Smooth muscle cell (in vitro differentiated cells): ENCODE data around the gene AVPI1. TPM values are rescaled to one million over a fixed set of nuclear protein-coding genes. Genes with fewer than 3 reads are reported as not detected.
"Not testable (repeated sequence)": the region's sequence is repeated elsewhere in the genome, so short reads cannot be mapped to it uniquely, and the experiment has no call there.

Experiments used
- DNase-seq: peaks from one replicate; lab custom pipeline; 2025; ENCODE audit not compliant: unreplicated experiment; lab: John Stamatoyannopoulos, UW
- H2AFZ ChIP-seq: fragments of 200-600 bp; sonication (generic); 2 replicates; pipeline ENCODE4 v1.6.0; 2016; ENCODE audit warnings: antibody characterized with exemption, low read depth, mild to moderate bottlenecking
- H3F3A ChIP-seq: fragments of 200-600 bp; sonication (generic); 2 replicates; pipeline ENCODE4 v1.6.0; 2017; ENCODE audit warnings: antibody characterized with exemption, low read depth
- H3K27ac ChIP-seq: fragments of 200-600 bp; sonication (generic); 2 replicates; pipeline ENCODE4 v1.5.1; 2016; ENCODE audit warnings: low read depth, mild to moderate bottlenecking
- H3K27me3 ChIP-seq: fragments of 200-600 bp; sonication (generic); 2 replicates; pipeline ENCODE4 v1.6.1; 2016; ENCODE audit warnings: low read depth, mild to moderate bottlenecking
- H3K36me3 ChIP-seq: fragments of 200-600 bp; sonication (generic); 2 replicates; pipeline ENCODE4 v1.5.1; 2016; ENCODE audit warnings: low read depth
- H3K4me1 ChIP-seq: fragments of 200-600 bp; sonication (generic); 2 replicates; pipeline ENCODE4 v1.5.1; 2016; ENCODE audit warnings: low read depth
- H3K4me2 ChIP-seq: fragments of 200-600 bp; sonication (generic); 2 replicates; pipeline ENCODE4 v1.6.0; 2016; ENCODE audit warnings: mild to moderate bottlenecking
- H3K4me3 ChIP-seq: fragments of 200-600 bp; sonication (generic); 2 replicates; pipeline ENCODE4 v1.5.1; 2016; ENCODE audit warnings: mild to moderate bottlenecking
- H3K79me2 ChIP-seq: fragments of 200-600 bp; sonication (generic); 2 replicates; pipeline ENCODE4 v1.6.0; 2016; ENCODE audit warnings: low read depth, mild to moderate bottlenecking
- H3K9ac ChIP-seq: fragments of 200-600 bp; sonication (generic); 2 replicates; pipeline ENCODE4 v1.6.0; 2016; ENCODE audit warnings: low read depth
- H3K9me3 ChIP-seq: fragments of 200-600 bp; sonication (generic); replicated peaks from 2 replicates; pipeline ENCODE4 v1.5.1; 2016; ENCODE audit warnings: low read depth
- H4K20me1 ChIP-seq: fragments of 200-600 bp; sonication (generic); 2 replicates; pipeline ENCODE4 v1.6.0; 2016; ENCODE audit warnings: low read depth
- CTCF ChIP-seq: fragments of 200-600 bp; sonication (generic); IDR thresholded peaks from 2 replicates; pipeline ENCODE4 v1.5.1; 2017; ENCODE audit warnings: borderline replicate concordance, mild to moderate bottlenecking, antibody characterized with exemption; ENCODE audit not compliant: insufficient read depth, poor library complexity, severe bottlenecking
- WGBS: methylation state at CpG from one replicate; pipeline ENCODE4 v1.1.7; 2016; ENCODE audit warnings: low lambda C conversion rate; 5-methylcytosine and 5-hydroxymethylcytosine counted together
- polyA plus RNA-seq: library from polyadenylated mRNA; unstranded; fragments of >200 nt; fragmentation: Nextera tagmentation; extraction: Ambion mirVana; gene quantifications from 2 replicates; pipeline ENCODE4 v1.2.1, GENCODE V29; 2016
- total RNA-seq: library from RNA; depleted of rRNA; stranded (reverse); fragments of >200 nt; gene quantifications from 2 replicates; pipeline ENCODE4 v1.2.3, GENCODE V29; 2014

The AVPI1 gene
- total and polyA plus RNA-seq, 2 experiments from 2014 or later = 23.8 to 32.5 TPM

GRCh38 chr10:97703398-97704067 lies 16.5 kb upstream of the AVPI1 start:
- 93% methylated on average over 7 of the region's 7 CpGs for WGBS
- Histone ChIP-seq H2AFZ (no peak overlapping the region), H3K9ac (no peak overlapping the region), H4K20me1 (no peaks in the 10 kb centered on the region), H3K27ac (no peak overlapping the region), H3K4me3 (no peak overlapping the region), H3K9me3 (no peaks in the 10 kb centered on the region), H3K36me3 (no peaks in the 10 kb centered on the region), H3K79me2 (no peaks in the 10 kb centered on the region), H3K4me1 (no peaks in the 10 kb centered on the region), H3K27me3 (no peaks in the 10 kb centered on the region), H3K4me2 (no peak overlapping the region), H3F3A (no peaks in the 10 kb centered on the region)
- no peak for DNase-seq
- TF ChIP-seq CTCF = no peak

- Histone ChIP-seq H3K4me3 (no peak overlapping the region), H2AFZ (no peak overlapping the region), H3K4me2 (no peak overlapping the region), H3K36me3 (no peaks in the 10 kb centered on the region), H3K9me3 (no peaks in the 10 kb centered on the region), H3F3A (no peaks in the 10 kb centered on the region), H3K4me1 (no peaks in the 10 kb centered on the region), H3K27ac (no peak overlapping the region), H4K20me1 (no peaks in the 10 kb centered on the region), H3K79me2 (no peaks in the 10 kb centered on the region), H3K27me3 (no peaks in the 10 kb centered on the region), H3K9ac (no peak overlapping the region)
- 52% methylated on average over 12 of the region's 12 CpGs for WGBS
- DNase-seq = no peak
- peak; percentile 84 for TF ChIP-seq CTCF
Measured at GRCh38 chr10:97701438-97702069, 14.5 kb upstream of the AVPI1 start.

- H2AFZ ChIP-seq, H3K4me1 ChIP-seq, H3K27ac ChIP-seq, H3K27me3 ChIP-seq, H3F3A ChIP-seq, H3K79me2 ChIP-seq, DNase-seq, H3K4me2 ChIP-seq, H3K9me3 ChIP-seq, H3K4me3 ChIP-seq, H3K36me3 ChIP-seq, H4K20me1 ChIP-seq, H3K9ac ChIP-seq: not testable (repeated sequence)
- 93% methylated on average over 11 of the region's 11 CpGs for WGBS
Measured at GRCh38 chr10:97698072-97698655, 11.1 kb upstream of the AVPI1 start.

- Histone ChIP-seq H3K27ac (peak overlapping the region; percentile 87), H3K4me2 (peak overlapping the region; percentile 14), H3K4me1 (peaks cover 14% of the 10 kb centered on the region), H4K20me1 (peaks cover 8% of the 10 kb centered on the region), H3K27me3 (no peaks in the 10 kb centered on the region), H3K9ac (peak overlapping the region; percentile 28), H3K9me3 (no peaks in the 10 kb centered on the region), H2AFZ (no peak overlapping the region), H3F3A (peaks cover 10% of the 10 kb centered on the region), H3K36me3 (no peaks in the 10 kb centered on the region), H3K79me2 (peaks cover 8% of the 10 kb centered on the region), H3K4me3 (no peak overlapping the region)
- no peak for TF ChIP-seq CTCF
- DNase-seq = no peak
- 86% methylated on average over 3 of the region's 3 CpGs for WGBS
Measured at GRCh38 chr10:97690133-97690532, 3.1 kb upstream of the AVPI1 start.
